Neural cell (in vitro differentiated cells): Measurements from ENCODE around the gene APOBEC2. TPM values are rescaled to one million over a fixed set of nuclear protein-coding genes. Genes with fewer than 3 reads are reported as not detected.

Experiments used
- H2AFZ ChIP-seq: fragments of 200-600, 300-800 bp; sonication (generic), shearing (Covaris generic); 2 replicates; pipeline ENCODE4 v1.6.0; 2014; ENCODE audit warnings: low read depth, mild to moderate bottlenecking, antibody characterized with exemption, low read length, moderate library complexity
- H3F3A ChIP-seq: fragments of 200-600 bp; shearing (Covaris generic); 2 replicates; pipeline ENCODE4 v1.6.1; 2016; ENCODE audit warnings: mild to moderate bottlenecking, moderate library complexity, mixed read lengths, antibody characterized with exemption, low read length; ENCODE audit not compliant: insufficient read depth, poor library complexity, severe bottlenecking
- H3K27ac ChIP-seq: fragments of 200-600, 300-800 bp; sonication (generic), shearing (Covaris generic); 2 replicates; pipeline ENCODE4 v1.5.1; 2014; ENCODE audit warnings: mild to moderate bottlenecking, low read length, moderate library complexity
- H3K27me3 ChIP-seq: fragments of 300-800, 200-600 bp; sonication (generic), shearing (Covaris generic); 2 replicates; pipeline ENCODE4 v1.6.0; 2014; ENCODE audit warnings: mild to moderate bottlenecking, low read depth, low read length, moderate library complexity; ENCODE audit not compliant: insufficient read depth
- H3K36me3 ChIP-seq: fragments of 300-800, 200-600 bp; sonication (generic), shearing (Covaris generic); 2 replicates; pipeline ENCODE4 v1.5.1; 2014; ENCODE audit warnings: mild to moderate bottlenecking, antibody characterized with exemption, low read length, moderate library complexity; ENCODE audit not compliant: insufficient read depth
- H3K4me2 ChIP-seq: fragments of 300-800, 200-600 bp; sonication (generic), shearing (Covaris generic); 2 replicates; pipeline ENCODE4 v1.6.0; 2014; ENCODE audit warnings: mild to moderate bottlenecking, low read length
- H3K4me3 ChIP-seq: fragments of 300-800, 200-600 bp; sonication (generic), shearing (Covaris generic); 2 replicates; pipeline ENCODE4 v1.5.1; 2014; ENCODE audit warnings: mild to moderate bottlenecking, low read length, moderate library complexity
- H3K79me2 ChIP-seq: fragments of 200-600 bp; shearing (Covaris generic); replicated peaks from 2 replicates; pipeline ENCODE4 v1.6.0; 2014; ENCODE audit warnings: mild to moderate bottlenecking, low read length, moderate library complexity; ENCODE audit not compliant: insufficient read depth
- H3K9ac ChIP-seq: fragments of 300-800, 200-600 bp; sonication (generic), shearing (Covaris generic); 2 replicates; pipeline ENCODE4 v1.6.1; 2016; ENCODE audit warnings: mild to moderate bottlenecking, low read length, mixed read lengths
- H3K9me2 ChIP-seq: fragments of 200-600 bp; shearing (Covaris generic); 2 replicates; pipeline ENCODE4 v1.6.1; 2016; ENCODE audit warnings: mild to moderate bottlenecking, low read length, mixed read lengths; ENCODE audit not compliant: insufficient read depth
- H3K9me3 ChIP-seq: fragments of 200-600, 300-800 bp; sonication (generic), shearing (Covaris generic); 2 replicates; pipeline ENCODE4 v1.6.1; 2016; ENCODE audit warnings: mild to moderate bottlenecking, mixed run types, low read length, moderate library complexity, mixed read lengths
- H4K20me1 ChIP-seq: fragments of 200-600 bp; shearing (Covaris generic); 2 replicates; pipeline ENCODE4 v1.6.1; 2016; ENCODE audit warnings: mild to moderate bottlenecking, mixed run types; ENCODE audit not compliant: insufficient read depth
- EP300 ChIP-seq: fragments of 450-650 bp; conservative IDR thresholded peaks from 2 replicates; pipeline ENCODE4 v1.6.1; 2014; ENCODE audit warnings: antibody characterized with exemption, mild to moderate bottlenecking, moderate library complexity; ENCODE audit not compliant: poor library complexity, severe bottlenecking
- EZH2 ChIP-seq: fragments of 200-600, 300-800 bp; shearing (Covaris generic), sonication (generic); IDR thresholded peaks from 2 replicates; pipeline ENCODE4 v1.6.1; 2014; ENCODE audit warnings: antibody characterized with exemption, low read length, borderline replicate concordance, mild to moderate bottlenecking; ENCODE audit not compliant: insufficient read depth, poor library complexity, severe bottlenecking
- MXI1 ChIP-seq: fragments of 450-650 bp; conservative IDR thresholded peaks from 2 replicates; pipeline ENCODE4 v1.6.1; 2014; ENCODE audit warnings: antibody characterized with exemption, mild to moderate bottlenecking; ENCODE audit not compliant: poor library complexity, severe bottlenecking
- POLR2AphosphoS5 ChIP-seq: IDR thresholded peaks from 2 replicates; pipeline ENCODE4 v1.6.1; 2012
- RAD21 ChIP-seq: fragments of 450-650 bp; conservative IDR thresholded peaks from 2 replicates; pipeline ENCODE4 v1.6.1; 2014; ENCODE audit warnings: antibody characterized with exemption, mild to moderate bottlenecking, moderate library complexity
- SMC3 ChIP-seq: fragments of 450-650 bp; conservative IDR thresholded peaks from 2 replicates; pipeline ENCODE4 v1.6.1; 2014; ENCODE audit warnings: antibody characterized with exemption, mild to moderate bottlenecking, moderate library complexity; ENCODE audit not compliant: poor library complexity
- TAF1 ChIP-seq: IDR thresholded peaks from 2 replicates; pipeline ENCODE4 v1.6.1; 2012; ENCODE audit warnings: low read depth
- polyA plus RNA-seq: library from polyadenylated mRNA; depleted of rRNA; stranded (reverse); fragments of >200 nt; gene quantifications from 2 replicates; pipeline ENCODE4 v1.2.3, GENCODE V29; 2014
- TF ChIP-seq, protein P1 (sequence below): IDR thresholded peaks from 2 replicates; pipeline ENCODE4 v1.6.1; 2012; ENCODE audit warnings: borderline replicate concordance
- TF ChIP-seq, protein P2 (sequence below): fragments of 450-650 bp; IDR thresholded peaks from 2 replicates; pipeline ENCODE4 v1.5.1; 2014; ENCODE audit warnings: antibody characterized with exemption, mild to moderate bottlenecking, moderate library complexity; ENCODE audit not compliant: poor library complexity, severe bottlenecking

APOBEC2 gene
- polyA plus RNA-seq, 1 donor from 2014 or later = not detected

DNA sequence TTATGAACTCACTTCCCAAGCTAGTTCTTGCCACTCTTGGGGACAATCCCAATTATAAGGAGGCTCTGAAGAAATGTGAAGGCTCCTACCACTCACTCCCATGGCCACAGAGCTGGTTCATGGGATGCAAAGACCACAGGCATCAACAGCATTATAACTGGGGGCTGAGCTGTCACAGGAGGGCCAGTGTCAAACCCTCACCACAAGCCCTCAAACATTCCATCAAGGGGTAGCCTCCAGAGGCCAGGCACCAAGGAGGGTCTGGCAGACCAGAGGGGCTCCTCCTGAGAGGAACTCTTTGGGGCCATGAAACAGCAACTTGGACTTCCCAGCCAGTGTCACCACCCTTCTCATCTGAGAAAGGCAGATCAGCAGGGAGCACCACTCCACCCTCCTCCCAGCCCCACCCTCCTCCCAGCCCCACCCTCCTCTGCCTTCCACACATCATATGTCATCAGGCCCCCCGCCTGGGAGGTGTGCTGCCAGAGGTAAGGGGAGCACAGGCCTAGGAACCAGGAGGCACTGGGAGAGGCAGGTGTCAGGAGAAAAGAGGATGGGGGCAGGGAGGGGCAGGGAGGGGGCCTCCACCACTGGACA, 12.0 kb upstream of the APOBEC2 start:
- Histone ChIP-seq H3K9ac (no peak overlapping the region), H3K27me3 (no peaks in the 10 kb centered on the region), H3K36me3 (no peaks in the 10 kb centered on the region), H3F3A (no peaks in the 10 kb centered on the region), H3K9me3 (no peaks in the 10 kb centered on the region), H2AFZ (no peak overlapping the region), H3K79me2 (no peaks in the 10 kb centered on the region), H3K9me2 (no peaks in the 10 kb centered on the region), H3K4me2 (no peak overlapping the region), H3K27ac (no peak overlapping the region), H3K4me3 (no peak overlapping the region), H4K20me1 (no peaks in the 10 kb centered on the region)
- no peak for TF ChIP-seq EP300
- no peak for TF ChIP-seq RAD21
- TF ChIP-seq, protein P1, sequence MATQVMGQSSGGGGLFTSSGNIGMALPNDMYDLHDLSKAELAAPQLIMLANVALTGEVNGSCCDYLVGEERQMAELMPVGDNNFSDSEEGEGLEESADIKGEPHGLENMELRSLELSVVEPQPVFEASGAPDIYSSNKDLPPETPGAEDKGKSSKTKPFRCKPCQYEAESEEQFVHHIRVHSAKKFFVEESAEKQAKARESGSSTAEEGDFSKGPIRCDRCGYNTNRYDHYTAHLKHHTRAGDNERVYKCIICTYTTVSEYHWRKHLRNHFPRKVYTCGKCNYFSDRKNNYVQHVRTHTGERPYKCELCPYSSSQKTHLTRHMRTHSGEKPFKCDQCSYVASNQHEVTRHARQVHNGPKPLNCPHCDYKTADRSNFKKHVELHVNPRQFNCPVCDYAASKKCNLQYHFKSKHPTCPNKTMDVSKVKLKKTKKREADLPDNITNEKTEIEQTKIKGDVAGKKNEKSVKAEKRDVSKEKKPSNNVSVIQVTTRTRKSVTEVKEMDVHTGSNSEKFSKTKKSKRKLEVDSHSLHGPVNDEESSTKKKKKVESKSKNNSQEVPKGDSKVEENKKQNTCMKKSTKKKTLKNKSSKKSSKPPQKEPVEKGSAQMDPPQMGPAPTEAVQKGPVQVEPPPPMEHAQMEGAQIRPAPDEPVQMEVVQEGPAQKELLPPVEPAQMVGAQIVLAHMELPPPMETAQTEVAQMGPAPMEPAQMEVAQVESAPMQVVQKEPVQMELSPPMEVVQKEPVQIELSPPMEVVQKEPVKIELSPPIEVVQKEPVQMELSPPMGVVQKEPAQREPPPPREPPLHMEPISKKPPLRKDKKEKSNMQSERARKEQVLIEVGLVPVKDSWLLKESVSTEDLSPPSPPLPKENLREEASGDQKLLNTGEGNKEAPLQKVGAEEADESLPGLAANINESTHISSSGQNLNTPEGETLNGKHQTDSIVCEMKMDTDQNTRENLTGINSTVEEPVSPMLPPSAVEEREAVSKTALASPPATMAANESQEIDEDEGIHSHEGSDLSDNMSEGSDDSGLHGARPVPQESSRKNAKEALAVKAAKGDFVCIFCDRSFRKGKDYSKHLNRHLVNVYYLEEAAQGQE = no peak
- no peak for TF ChIP-seq MXI1
- TF ChIP-seq SMC3 = no peak
- TF ChIP-seq EZH2 = no peak
- no peak for TF ChIP-seq POLR2AphosphoS5
- no peak for TF ChIP-seq TAF1
- TF ChIP-seq, protein P2, sequence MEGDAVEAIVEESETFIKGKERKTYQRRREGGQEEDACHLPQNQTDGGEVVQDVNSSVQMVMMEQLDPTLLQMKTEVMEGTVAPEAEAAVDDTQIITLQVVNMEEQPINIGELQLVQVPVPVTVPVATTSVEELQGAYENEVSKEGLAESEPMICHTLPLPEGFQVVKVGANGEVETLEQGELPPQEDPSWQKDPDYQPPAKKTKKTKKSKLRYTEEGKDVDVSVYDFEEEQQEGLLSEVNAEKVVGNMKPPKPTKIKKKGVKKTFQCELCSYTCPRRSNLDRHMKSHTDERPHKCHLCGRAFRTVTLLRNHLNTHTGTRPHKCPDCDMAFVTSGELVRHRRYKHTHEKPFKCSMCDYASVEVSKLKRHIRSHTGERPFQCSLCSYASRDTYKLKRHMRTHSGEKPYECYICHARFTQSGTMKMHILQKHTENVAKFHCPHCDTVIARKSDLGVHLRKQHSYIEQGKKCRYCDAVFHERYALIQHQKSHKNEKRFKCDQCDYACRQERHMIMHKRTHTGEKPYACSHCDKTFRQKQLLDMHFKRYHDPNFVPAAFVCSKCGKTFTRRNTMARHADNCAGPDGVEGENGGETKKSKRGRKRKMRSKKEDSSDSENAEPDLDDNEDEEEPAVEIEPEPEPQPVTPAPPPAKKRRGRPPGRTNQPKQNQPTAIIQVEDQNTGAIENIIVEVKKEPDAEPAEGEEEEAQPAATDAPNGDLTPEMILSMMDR = no peak

DNA sequence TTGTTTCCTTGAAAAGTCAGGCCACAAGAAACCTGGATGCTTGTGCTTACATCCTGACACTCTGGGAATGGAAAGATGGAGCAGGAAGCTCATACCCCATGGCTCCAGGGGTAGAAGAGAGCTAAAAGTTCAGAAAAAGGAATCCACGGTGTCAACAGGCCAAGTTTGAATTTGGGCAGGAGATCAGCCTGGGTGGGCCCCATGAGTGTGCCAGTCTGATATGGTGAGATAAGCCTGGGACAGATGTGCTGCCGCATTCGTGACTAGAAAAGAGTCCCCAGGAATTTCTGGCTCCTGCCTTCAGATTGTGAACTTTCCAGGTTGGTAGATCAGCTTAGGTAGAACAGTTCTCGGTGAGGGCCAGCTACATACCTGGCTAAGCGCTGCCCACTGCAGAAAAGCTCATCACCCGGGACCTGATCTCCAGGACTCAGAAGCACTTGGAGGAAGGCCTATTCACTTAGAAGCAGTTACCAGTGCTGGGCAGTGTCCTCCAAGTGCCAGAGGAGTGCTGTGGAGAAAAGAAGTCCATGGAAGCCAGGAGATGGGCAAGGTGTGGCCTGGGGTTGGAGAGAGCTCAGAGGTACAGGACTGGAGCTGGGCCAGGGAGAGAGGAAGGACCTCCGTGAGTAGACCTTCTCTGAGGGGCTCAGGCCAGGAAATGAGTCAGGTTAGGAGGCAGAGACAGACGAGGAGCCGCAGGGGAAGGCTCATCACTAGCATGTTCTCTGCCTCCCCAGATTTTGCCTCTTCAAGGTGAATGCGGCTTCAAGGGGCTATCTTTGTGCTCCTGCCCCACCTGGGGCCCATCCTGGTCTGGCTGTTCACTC, 10.6 kb upstream of the APOBEC2 start, which contains the start of gene TSPO2:
Gene TSPO2, plus strand, starts transcription at position 242 of the 830 bp plus-strand sequence. Its CDS starts 519 bp downstream, at position 761.
- Histone ChIP-seq H3K9me2 (no peaks in the 10 kb centered on the region), H2AFZ (no peak within 1 kb of the TSS), H4K20me1 (no peaks in the 10 kb centered on the region), H3K27ac (no peak within 1 kb of the TSS), H3K4me2 (no peak within 1 kb of the TSS), H3F3A (no peaks in the 10 kb centered on the region), H3K36me3 (no peaks in the 10 kb centered on the region), H3K9me3 (no peaks in the 10 kb centered on the region), H3K79me2 (no peaks in the 10 kb centered on the region), H3K27me3 (no peaks in the 10 kb centered on the region), H3K9ac (no peak within 1 kb of the TSS), H3K4me3 (no peak within 1 kb of the TSS)
- TF ChIP-seq EZH2 (no peak), TAF1 (no peak), EP300 (no peak), MXI1 (no peak), POLR2AphosphoS5 (no peak), SMC3 (no peak), RAD21 (no peak)
- TF ChIP-seq, protein P2 = no peak
- TF ChIP-seq, protein P1 = no peak
